COLO829 (cell line): ENCODE data around the gene SIPA1.
A peak's percentile ranks its signal among the peaks of the same experiment; 100 is the strongest.
"Not testable (repeated sequence)": the region's sequence is repeated elsewhere in the genome, so short reads cannot be mapped to it uniquely, and the experiment has no call there.

Source experiments
- DNase-seq: peaks from one replicate; pipeline ENCODE4 v3.0.0; 2012; ENCODE audit warnings: low spot score

Gene SIPA1

GRCh38 chr11:65658174-65659021 lies 20.5 kb downstream of the SIPA1 start:
- DNase-seq, result no peak

GRCh38 chr11:65660038-65660437 lies 22.1 kb downstream of the SIPA1 start:
- no peak for DNase-seq

- DNase-seq, result not testable (repeated sequence)
Observed at GRCh38 chr11:65660908-65661307, 23.0 kb downstream of the SIPA1 start.

GRCh38 chr11:65661599-65662246 lies 23.8 kb downstream of the SIPA1 start:
- no peak for DNase-seq

DNA sequence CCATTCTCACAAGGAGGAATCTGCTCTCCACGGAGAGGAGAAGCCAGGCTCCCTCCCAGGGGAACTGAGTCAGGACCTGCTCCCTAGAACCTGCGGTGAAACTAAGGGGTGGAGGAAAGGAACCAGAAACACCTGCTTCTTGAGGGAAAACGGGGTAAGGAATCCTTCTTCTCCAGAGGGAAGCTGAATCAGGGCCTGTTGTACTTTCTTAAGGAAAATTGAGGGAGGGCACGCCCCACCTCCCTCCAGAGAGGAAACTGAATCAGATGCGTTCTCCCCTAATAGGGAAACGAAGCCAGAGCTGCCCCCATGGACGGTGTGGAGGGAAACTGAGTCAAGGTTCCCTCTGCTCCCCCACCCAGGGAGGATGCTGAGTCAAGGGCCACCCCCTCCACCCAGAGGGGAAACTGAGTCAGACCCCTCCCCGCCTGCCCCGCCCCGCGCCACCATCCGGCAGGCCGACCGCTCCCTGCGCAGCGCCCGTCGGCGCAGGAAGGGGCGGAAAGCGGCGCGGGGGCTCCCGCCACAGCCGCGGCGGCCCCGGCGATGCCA lies 24.4 kb downstream of the SIPA1 start:
- no peak for DNase-seq

GRCh38 chr11:65662799-65663638 lies 25.1 kb downstream of the SIPA1 start, which contains the start of gene RELA:
RELA (minus strand) TSS chr11:65662916; CDS start chr11:65662832, 84 bp downstream.
- DNase-seq, result peak; percentile 83

- DNase-seq, result peak; percentile 35
Observed at GRCh38 chr11:65663639-65664200, 25.8 kb downstream of the SIPA1 start.

- DNase-seq, result peak; percentile 20
Observed at GRCh38 chr11:65672180-65672860, 34.4 kb downstream of the SIPA1 start.

- no peak for DNase-seq
Observed at GRCh38 chr11:65672982-65673381, 35.1 kb downstream of the SIPA1 start.

DNA sequence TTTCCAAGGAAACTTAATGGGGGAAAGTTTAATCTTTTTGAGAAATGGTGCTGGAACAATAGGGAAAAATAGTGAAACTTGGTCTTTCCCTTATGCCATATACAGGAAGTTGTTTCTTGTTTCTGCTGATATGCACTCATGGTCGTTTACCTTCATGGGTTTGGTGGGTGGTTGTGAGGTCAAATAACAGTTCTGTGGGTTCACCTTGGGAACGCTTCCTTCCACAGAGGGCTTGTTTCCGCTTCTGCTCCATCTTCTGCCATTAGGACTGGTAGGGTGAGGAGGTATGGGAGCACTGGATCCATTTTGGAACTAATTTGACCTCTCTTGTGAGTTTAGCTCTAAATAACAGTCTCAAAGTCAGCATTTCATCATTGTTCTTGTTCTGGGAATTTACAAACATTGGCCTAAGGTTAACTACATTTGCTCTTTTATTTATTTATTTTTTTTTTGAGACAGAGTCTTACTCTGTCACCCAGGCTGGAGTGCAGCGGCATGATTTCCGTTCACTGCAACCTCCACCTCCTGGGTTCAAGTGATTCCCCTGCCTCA lies 42.4 kb downstream of the SIPA1 start:
- no peak for DNase-seq

DNA sequence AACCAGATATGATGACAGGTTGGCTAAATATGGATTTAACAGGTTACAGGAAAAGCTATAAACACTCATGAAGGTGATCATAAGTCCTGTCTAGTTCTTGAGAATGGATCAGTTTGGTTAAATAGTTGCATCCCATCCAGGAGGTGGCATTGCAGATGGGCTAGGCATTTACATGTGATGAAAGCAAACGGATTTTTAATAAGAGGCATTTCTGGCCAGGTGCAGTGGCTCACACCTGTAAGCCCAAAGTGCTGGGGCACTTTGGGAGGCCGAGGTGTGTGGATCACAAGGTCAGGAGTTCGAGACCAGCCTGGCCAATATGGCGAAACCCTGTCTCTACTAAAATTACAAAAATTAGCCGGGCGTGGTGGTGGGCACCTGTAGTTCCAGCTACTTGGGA lies 45.6 kb downstream of the SIPA1 start:
- DNase-seq, result not testable (repeated sequence)

DNA sequence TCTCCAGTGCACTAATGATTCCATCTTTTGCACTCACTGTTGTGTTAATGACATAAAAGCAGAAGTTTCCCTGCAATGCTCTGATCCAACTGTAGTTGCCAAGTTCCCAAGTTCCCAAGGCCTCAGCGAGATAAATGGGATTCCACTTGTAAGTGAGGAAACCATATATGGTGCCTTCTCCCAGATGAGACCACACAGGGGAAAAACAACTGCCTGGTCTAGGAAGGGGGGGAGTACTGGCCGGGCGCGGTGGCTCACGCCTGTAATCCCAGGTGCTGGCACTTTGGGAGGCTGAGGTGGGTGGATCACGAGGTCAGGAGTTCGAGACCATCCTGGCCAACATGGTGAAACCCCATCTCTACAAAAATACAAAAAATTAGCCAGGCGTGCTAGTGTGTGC lies 48.1 kb downstream of the SIPA1 start:
- no peak for DNase-seq

GRCh38 chr11:65691847-65692246 lies 53.9 kb downstream of the SIPA1 start:
- DNase-seq, result not testable (repeated sequence)

DNA sequence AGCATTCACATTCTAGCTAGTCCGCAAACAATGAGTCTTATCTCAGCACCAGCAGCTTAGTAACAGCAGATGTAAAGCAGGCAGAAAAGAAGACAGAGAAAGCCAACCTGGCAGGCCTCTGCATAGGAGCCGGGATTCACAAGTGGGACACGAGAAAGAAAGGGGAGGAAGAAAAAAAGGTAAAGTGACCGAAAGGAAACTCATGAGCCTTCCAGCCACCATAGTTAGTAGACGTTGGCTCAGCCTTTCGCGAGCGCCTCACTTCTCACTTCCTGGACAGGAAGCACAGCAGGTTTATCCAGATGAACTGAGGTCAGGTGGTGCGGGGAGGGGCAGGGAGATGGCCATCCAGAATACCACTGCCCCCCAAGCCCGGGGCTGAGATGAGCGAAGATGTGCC lies 54.5 kb downstream of the SIPA1 start:
- DNase-seq, result no peak

DNA sequence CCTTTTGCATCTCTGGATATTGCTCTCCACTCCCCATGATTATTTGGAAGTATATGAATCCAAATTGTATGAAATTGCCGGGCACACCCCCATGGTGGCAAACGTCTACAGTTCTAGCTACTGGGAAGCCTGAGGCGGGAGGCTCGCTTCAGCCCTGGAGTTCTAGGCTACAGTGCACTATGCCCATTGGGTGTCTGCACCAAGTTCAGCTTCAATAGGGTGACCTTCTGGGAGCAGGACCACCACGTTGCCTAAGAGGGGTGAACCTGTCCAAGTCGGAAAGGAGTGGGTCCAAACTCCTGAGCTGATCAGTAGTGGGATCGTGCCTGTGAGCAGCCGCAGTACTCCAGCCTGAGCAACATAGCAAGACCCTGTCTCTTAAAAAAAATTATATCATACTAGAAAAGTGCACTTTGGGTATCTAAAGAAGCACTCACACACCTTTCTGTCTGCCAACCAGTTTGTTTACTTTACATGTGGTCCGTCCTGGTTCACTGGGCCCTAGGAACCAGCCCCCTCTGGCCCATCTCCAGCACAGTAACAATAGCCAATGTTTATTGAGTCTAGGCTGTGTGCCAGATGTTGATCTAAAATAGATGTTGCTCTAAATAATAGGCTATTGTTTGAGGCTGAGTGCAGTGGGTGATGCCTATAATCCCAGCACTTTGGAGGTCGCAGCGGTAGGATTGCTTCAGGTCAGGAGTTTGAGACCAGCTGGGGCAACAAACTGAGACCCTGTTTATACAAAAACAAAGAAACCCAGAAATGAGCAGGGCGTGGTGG lies 57.7 kb downstream of the SIPA1 start:
- peak; percentile 19 for DNase-seq

- DNase-seq, result no peak
Observed at GRCh38 chr11:65696802-65697552, 59.1 kb downstream of the SIPA1 start.

GRCh38 chr11:65698205-65698604 lies 60.3 kb downstream of the SIPA1 start:
- no peak for DNase-seq

DNA sequence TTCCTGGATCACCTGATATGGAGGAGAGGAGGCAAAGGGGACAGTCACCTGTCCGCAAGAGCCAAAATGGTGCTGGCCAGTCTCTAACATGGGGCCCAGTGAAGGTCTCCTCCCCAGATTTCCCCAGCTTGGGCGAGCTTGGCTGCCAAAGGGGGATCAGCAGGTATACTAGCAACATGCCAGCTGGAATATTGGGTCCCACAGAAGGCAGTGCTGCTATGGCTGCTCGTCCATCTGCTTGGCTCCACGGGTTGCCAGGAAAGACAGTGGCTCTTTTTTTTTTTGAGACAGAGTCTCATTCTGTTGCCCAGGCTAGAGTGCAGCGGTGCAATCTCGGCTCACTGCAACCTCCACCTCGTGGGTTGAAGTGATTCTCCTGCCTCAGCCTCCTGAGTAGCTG lies 61.4 kb downstream of the SIPA1 start:
- DNase-seq, result no peak

DNA sequence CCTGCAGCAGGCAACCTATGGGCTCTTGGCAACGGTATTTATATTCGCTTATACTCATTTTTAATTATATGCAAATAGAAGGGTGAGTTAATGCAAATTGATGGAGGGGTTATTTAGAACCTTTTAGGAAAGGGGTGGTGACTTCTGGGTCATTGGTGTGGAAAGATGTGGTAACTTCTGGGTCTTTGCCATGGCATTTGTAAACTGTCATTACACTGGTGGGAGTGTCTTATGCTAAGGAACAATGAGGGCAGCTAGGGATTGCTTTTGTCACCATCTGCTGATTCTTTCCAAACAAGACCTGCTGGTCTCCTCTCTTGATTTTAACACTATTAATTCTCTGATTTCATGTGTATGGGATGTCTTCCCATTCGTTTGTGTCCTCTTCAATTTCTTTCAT lies 62.5 kb downstream of the SIPA1 start:
- DNase-seq, result no peak
